T-helper 17 cell (primary cell): ENCODE data around the gene TXNRD2. TPM values are rescaled to one million over a fixed set of nuclear protein-coding genes. Genes with fewer than 3 reads are reported as not detected.

Experiments
- ATAC-seq: fragments of 150-1000 bp; cut with Tn5 transposase; 2 replicates; pipeline ENCODE4 v1.10.0; 2021; ENCODE audit warnings: mild to moderate bottlenecking, moderate library complexity
- DNase-seq, 3 donors: peaks; one replicate each; pipeline versions ENCODE4 v3.0.0 to v3.0.0-alpha.2; 2020 to 2021
- H3K9me3 ChIP-seq: one replicate; pipeline ENCODE4 v1.7.0; 2013; ENCODE audit warnings: low read length, mild to moderate bottlenecking; ENCODE audit not compliant: control insufficient read depth, poor library complexity, severe bottlenecking
- H3K27ac Mint-ChIP-seq: one replicate; pipeline ENCODE4 v1.8.0; 2022; ENCODE audit warnings: mild to moderate bottlenecking, moderate library complexity, mixed read lengths
- H3K27me3 Mint-ChIP-seq: one replicate; pipeline ENCODE4 v1.8.0; 2022; ENCODE audit warnings: mixed read lengths
- H3K36me3 Mint-ChIP-seq: one replicate; pipeline ENCODE4 v1.8.0; 2022; ENCODE audit warnings: low read depth, mixed read lengths
- H3K4me1 Mint-ChIP-seq: one replicate; pipeline ENCODE4 v1.8.0; 2022; ENCODE audit warnings: mild to moderate bottlenecking, mixed read lengths
- H3K4me3 Mint-ChIP-seq: one replicate; pipeline ENCODE4 v1.8.0; 2022; ENCODE audit warnings: mild to moderate bottlenecking, moderate library complexity, mixed read lengths
- total RNA-seq, 4 donors: library from RNA in 2 of 4; stranded (reverse) in 2 of 4; gene quantifications; one replicate each; pipeline ENCODE4 v1.2.3 and lab custom pipeline; 2022 to 2026

TXNRD2 gene
- total RNA-seq, 2 donors from 2014 or later, result 16.8 to 25.6 TPM

- no peak overlapping the region for H3K27ac Mint-ChIP-seq
- no peaks in the 10 kb centered on the region for H3K9me3 ChIP-seq
- H3K36me3 Mint-ChIP-seq, result peaks cover 4% of the 10 kb centered on the region
- ATAC-seq (no peak), DNase-seq (no peak)
- H3K4me3 Mint-ChIP-seq, result no peak overlapping the region
- H3K27me3 Mint-ChIP-seq, result no peaks in the 10 kb centered on the region
- H3K4me1 Mint-ChIP-seq, result peaks cover 3% of the 10 kb centered on the region
Observed at GRCh38 chr22:19898831-19899567, 42.6 kb downstream of the TXNRD2 start.

- ATAC-seq (no peak), DNase-seq (no peak)
- no peaks in the 10 kb centered on the region for H3K9me3 ChIP-seq
- Mint-ChIP-seq H3K27me3 (no peaks in the 10 kb centered on the region), H3K4me1 (peaks cover 4% of the 10 kb centered on the region), H3K27ac (no peak overlapping the region), H3K4me3 (no peak overlapping the region), H3K36me3 (peaks cover 5% of the 10 kb centered on the region)
Observed at GRCh38 chr22:19898145-19898544, 43.5 kb downstream of the TXNRD2 start.

- H3K27me3 Mint-ChIP-seq, result no peaks in the 10 kb centered on the region
- H3K9me3 ChIP-seq, result no peaks in the 10 kb centered on the region
- DNase-seq (no peak), ATAC-seq (no peak)
- H3K36me3 Mint-ChIP-seq, result peaks cover 5% of the 10 kb centered on the region
- H3K4me1 Mint-ChIP-seq, result peaks cover 4% of the 10 kb centered on the region
- H3K27ac Mint-ChIP-seq, result no peak overlapping the region
- no peak overlapping the region for H3K4me3 Mint-ChIP-seq
Observed at GRCh38 chr22:19897726-19898125, 43.9 kb downstream of the TXNRD2 start.

- H3K27ac Mint-ChIP-seq, result no peak overlapping the region
Observed at GRCh38 chr22:19896665-19897355, 44.8 kb downstream of the TXNRD2 start.

GRCh38 chr22:19895160-19895849 is 46.3 kb downstream of the TXNRD2 start:
- Mint-ChIP-seq H3K27me3 (no peaks in the 10 kb centered on the region), H3K4me1 (peaks cover 21% of the 10 kb centered on the region), H3K4me3 (no peak overlapping the region), H3K36me3 (peaks cover 2% of the 10 kb centered on the region), H3K27ac (peak overlapping the region; percentile 97)
- DNase-seq, result no peak
- no peaks in the 10 kb centered on the region for H3K9me3 ChIP-seq
- no peak for ATAC-seq

More at GRCh38 chr22:19896665-19897355, 44.8 kb downstream of the TXNRD2 start:
- no peak for ATAC-seq
- no peak for DNase-seq
- no peaks in the 10 kb centered on the region for H3K27me3 Mint-ChIP-seq
- H3K4me1 Mint-ChIP-seq, result peaks cover 12% of the 10 kb centered on the region
- no peak overlapping the region for H3K4me3 Mint-ChIP-seq
- peaks cover 5% of the 10 kb centered on the region for H3K36me3 Mint-ChIP-seq
- H3K9me3 ChIP-seq, result no peaks in the 10 kb centered on the region

- ATAC-seq (no peak), DNase-seq (no peak)
- Mint-ChIP-seq H3K36me3 (peaks cover 2% of the 10 kb centered on the region), H3K27me3 (no peaks in the 10 kb centered on the region), H3K27ac (peak overlapping the region; percentile 97), H3K4me3 (no peak overlapping the region), H3K4me1 (peaks cover 25% of the 10 kb centered on the region)
- no peaks in the 10 kb centered on the region for H3K9me3 ChIP-seq
Observed at GRCh38 chr22:19893363-19893762, 48.3 kb downstream of the TXNRD2 start.

GRCh38 chr22:19892925-19893324 is 48.7 kb downstream of the TXNRD2 start:
- DNase-seq (no peak), ATAC-seq (no peak)
- Mint-ChIP-seq H3K4me3 (peak overlapping the region; percentile 87), H3K36me3 (peaks cover 2% of the 10 kb centered on the region), H3K27ac (peak overlapping the region; percentile 97), H3K27me3 (no peaks in the 10 kb centered on the region), H3K4me1 (peaks cover 25% of the 10 kb centered on the region)
- H3K9me3 ChIP-seq, result no peaks in the 10 kb centered on the region

GRCh38 chr22:19892257-19892879 is 49.2 kb downstream of the TXNRD2 start:
- ATAC-seq (peak; percentile 48), DNase-seq (peak in 1 of 3 donors; percentile 57)
- no peaks in the 10 kb centered on the region for H3K27me3 Mint-ChIP-seq
- H3K9me3 ChIP-seq, result no peaks in the 10 kb centered on the region
- peak overlapping the region; percentile 87 for H3K4me3 Mint-ChIP-seq
- peaks cover 27% of the 10 kb centered on the region for H3K4me1 Mint-ChIP-seq
- peaks cover 2% of the 10 kb centered on the region for H3K36me3 Mint-ChIP-seq
- peak overlapping the region; percentile 97 for H3K27ac Mint-ChIP-seq

- Mint-ChIP-seq H3K4me3 (peak overlapping the region; percentile 87), H3K36me3 (peaks cover 2% of the 10 kb centered on the region), H3K4me1 (peaks cover 35% of the 10 kb centered on the region), H3K27me3 (no peaks in the 10 kb centered on the region), H3K27ac (peak overlapping the region; percentile 97)
- DNase-seq (peak; percentile 44 to 76 (median 67)), ATAC-seq (peak; percentile 92)
- no peaks in the 10 kb centered on the region for H3K9me3 ChIP-seq
Observed at GRCh38 chr22:19891317-19892256, 50.0 kb downstream of the TXNRD2 start.

GRCh38 chr22:19890502-19891316 is 50.9 kb downstream of the TXNRD2 start:
- ATAC-seq, result no peak
- no peaks in the 10 kb centered on the region for H3K9me3 ChIP-seq
- peaks cover 38% of the 10 kb centered on the region for H3K4me1 Mint-ChIP-seq
- H3K27me3 Mint-ChIP-seq, result no peaks in the 10 kb centered on the region
- peak overlapping the region; percentile 97 for H3K27ac Mint-ChIP-seq
- peaks cover 2% of the 10 kb centered on the region for H3K36me3 Mint-ChIP-seq
- H3K4me3 Mint-ChIP-seq, result peak overlapping the region; percentile 87
- DNase-seq, result peak in 1 of 3 donors; percentile 1

- ATAC-seq (no peak), DNase-seq (no peak)
- no peaks in the 10 kb centered on the region for H3K9me3 ChIP-seq
- no peaks in the 10 kb centered on the region for H3K27me3 Mint-ChIP-seq
- H3K27ac Mint-ChIP-seq, result peak overlapping the region; percentile 97
- H3K4me3 Mint-ChIP-seq, result peak overlapping the region; percentile 41
- H3K4me1 Mint-ChIP-seq, result peaks cover 41% of the 10 kb centered on the region
- peaks cover 2% of the 10 kb centered on the region for H3K36me3 Mint-ChIP-seq
Observed at GRCh38 chr22:19889951-19890350, 51.7 kb downstream of the TXNRD2 start.
